GM12878 (cell line): ENCODE data around the gene AAR2. TPM values are rescaled to one million over a fixed set of nuclear protein-coding genes. Genes with fewer than 3 reads are reported as not detected.
A peak's percentile ranks its signal among the peaks of the same experiment; 100 is the strongest.

ENCODE experiments used
- CTCF ChIP-seq, 3 experiments: IDR thresholded peaks in 2 of 3; conservative IDR thresholded peaks in 1 of 3; 2 replicates each; pipeline ENCODE4 v1.5.1; 2011; ENCODE audit warnings: low read depth in 3 of 3, low read length in 3 of 3, mild to moderate bottlenecking in 3 of 3, control low read depth in 2 of 3, moderate library complexity in 2 of 3, inconsistent platforms in 1 of 3, mixed read lengths in 1 of 3; ENCODE audit not compliant: control insufficient read depth in 2 of 3, insufficient read depth in 1 of 3; ENCODE audit errors: extremely low read depth in 1 of 3
- E4F1 ChIP-seq: fragments of 450-650 bp; IDR thresholded peaks from 2 replicates; pipeline ENCODE4 v1.6.1; 2018; ENCODE audit warnings: borderline replicate concordance, mild to moderate bottlenecking; ENCODE audit not compliant: partially characterized antibody
- HDAC2 ChIP-seq: fragments of 200-600 bp; sonication (generic); IDR thresholded peaks from 2 replicates; pipeline ENCODE4 v1.6.1; 2017
- MAX ChIP-seq: IDR thresholded peaks from 2 replicates; pipeline ENCODE4 v1.6.1; 2012; ENCODE audit warnings: low read depth, low read length, improper control_type of control experiment
- MEF2A ChIP-seq: IDR thresholded peaks from 2 replicates; pipeline ENCODE4 v1.6.1; 2011; ENCODE audit warnings: low read depth, mild to moderate bottlenecking, low read length, moderate library complexity; ENCODE audit not compliant: insufficient read depth
- MEF2B ChIP-seq: fragments of 450-650 bp; IDR thresholded peaks from 2 replicates; pipeline ENCODE4 v1.6.1; 2018; ENCODE audit warnings: mild to moderate bottlenecking, moderate library complexity; ENCODE audit not compliant: partially characterized antibody, poor library complexity, severe bottlenecking
- MLLT1 ChIP-seq: fragments of 450-650 bp; IDR thresholded peaks from 2 replicates; pipeline ENCODE4 v1.6.1; 2016; ENCODE audit warnings: mild to moderate bottlenecking
- POU2F2 ChIP-seq: IDR thresholded peaks from 3 replicates; pipeline ENCODE4 v1.6.1; 2011; ENCODE audit warnings: low read depth, mild to moderate bottlenecking, low read length, borderline replicate concordance
- RAD21 ChIP-seq: IDR thresholded peaks from 2 replicates; pipeline ENCODE4 v1.6.1; 2011; ENCODE audit warnings: mild to moderate bottlenecking, low read depth, low read length, moderate library complexity; ENCODE audit not compliant: insufficient read depth
- RELB ChIP-seq: fragments of 450-650 bp; IDR thresholded peaks from 2 replicates; pipeline ENCODE4 v1.6.1; 2017; ENCODE audit warnings: low read depth, mild to moderate bottlenecking, moderate library complexity
- REST ChIP-seq: IDR thresholded peaks from 2 replicates; pipeline ENCODE4 v1.6.1; 2012; ENCODE audit warnings: mild to moderate bottlenecking, low read depth, low read length
- USF1 ChIP-seq: IDR thresholded peaks from 2 replicates; pipeline ENCODE4 v1.6.1; 2011; ENCODE audit warnings: borderline replicate concordance, low read depth, mild to moderate bottlenecking, moderate library complexity, mixed read lengths, low read length; ENCODE audit not compliant: insufficient read depth; ENCODE audit errors: extremely low read length
- YY1 ChIP-seq: IDR thresholded peaks from 2 replicates; pipeline ENCODE4 v1.6.1; 2011; ENCODE audit warnings: low read depth, mild to moderate bottlenecking, low read length
- ZNF24 ChIP-seq: fragments of 450-650 bp; IDR thresholded peaks from 2 replicates; pipeline ENCODE4 v1.6.1; 2017; ENCODE audit warnings: antibody characterized with exemption, mild to moderate bottlenecking
- ZNF622 ChIP-seq: fragments of 450-650 bp; IDR thresholded peaks from 2 replicates; pipeline ENCODE4 v1.6.1; 2017; ENCODE audit warnings: mild to moderate bottlenecking, inconsistent platforms
- polyA plus RNA-seq, 11 experiments: library from polyadenylated mRNA; depleted of rRNA in 4 of 11; unstranded in 6 of 11; stranded (reverse) in 5 of 11; fragments of >200 nt; fragmentation: Nextera tagmentation in 4 of 11; fragmentation: Illumina TruSeq in 1 of 11; extraction: Ambion mirVana in 4 of 11; extraction: Trizol in 1 of 11; gene quantifications; 1 replicate in 1 of 11; 2 replicates in 10 of 11; pipeline versions ENCODE4 v1.2.1 to v1.2.3, GENCODE V29; 2011 to 2016; ENCODE audit warnings: inconsistent platforms in 2 of 11, missing spikeins in 2 of 11, low read depth in 1 of 11
- total RNA-seq, 4 experiments: library from RNA; depleted of rRNA in 3 of 4; stranded (reverse); fragments of >200 nt in 3 of 4; fragmentation: Illumina TruSeq in 1 of 4; extraction: Trizol in 1 of 4; gene quantifications; 2 replicates each; pipeline versions ENCODE4 v1.2.1 to v1.2.3, GENCODE V29; 2013 to 2021

Gene AAR2
- total and polyA plus RNA-seq, 10 of the 15 experiments (the other 5 are each of a cell fraction or from before 2014, with no cell fraction given) = 6.5 to 41.7 (median 30.3) TPM

GRCh38 chr20:36273414-36274180 is 37.3 kb downstream of the AAR2 start (continued):
- TF ChIP-seq RELB (no peak), HDAC2 (no peak), POU2F2 (no peak), USF1 (no peak), MLLT1 (no peak), RAD21 (peak; percentile 27; the same call in 1 of the 2 replicates), MAX (no peak), CTCF (IDR thresholded peaks at IDR 0.05 in 2 of 3, conservative IDR thresholded peaks at IDR 0.05 in 1 of 3; ENCODE audit: control insufficient read depth in 2 of 3, extremely low read depth in 1 of 3, insufficient read depth in 1 of 3, low read depth in 3 of 3, low read length in 3 of 3) (peak; percentile 37 to 47 (median 43); a peak in 5 of 6 replicates), ZNF622 (no peak), REST (no peak), YY1 (no peak), MEF2B (no peak), ZNF24 (no peak), MEF2A (no peak), E4F1 (no peak)
